Parathyroid adenoma (tissue), 2 donors: ENCODE results near the gene QRFP.

Experiments
- H2AFZ ChIP-seq: fragments of 300-600 bp; sonication (generic); one replicate; pipeline ENCODE4 v1.7.0; 2017; ENCODE audit warnings: antibody characterized with exemption, mild to moderate bottlenecking
- H3K27ac ChIP-seq: fragments of 300-600 bp; sonication (generic); one replicate; pipeline ENCODE4 v1.7.0; 2017
- H3K27me3 ChIP-seq: fragments of 300-600 bp; sonication (generic); one replicate; pipeline ENCODE4 v1.7.0; 2017; ENCODE audit warnings: low read length; ENCODE audit not compliant: control insufficient read depth, insufficient read depth
- H3K36me3 ChIP-seq: fragments of 300-600 bp; sonication (generic); one replicate; pipeline ENCODE4 v1.7.0; 2017; ENCODE audit warnings: low read length; ENCODE audit not compliant: control insufficient read depth, insufficient read depth
- H3K4me1 ChIP-seq: fragments of 300-600 bp; sonication (generic); one replicate; pipeline ENCODE4 v1.7.0; 2017; ENCODE audit warnings: control low read depth
- H3K4me2 ChIP-seq: fragments of 300-600 bp; sonication (generic); one replicate; pipeline ENCODE4 v1.7.0; 2017; ENCODE audit warnings: low read length
- H3K4me3 ChIP-seq: fragments of 300-600 bp; sonication (generic); one replicate; pipeline ENCODE4 v1.7.0; 2017; ENCODE audit warnings: low read depth, low read length
- H3K79me2 ChIP-seq: fragments of 300-600 bp; sonication (generic); one replicate; pipeline ENCODE4 v1.7.0; 2017; ENCODE audit warnings: control low read depth
- H3K9ac ChIP-seq: fragments of 300-600 bp; sonication (generic); one replicate; pipeline ENCODE4 v1.7.0; 2017; ENCODE audit warnings: mild to moderate bottlenecking
- H3K9me3 ChIP-seq: fragments of 300-600 bp; sonication (generic); one replicate; pipeline ENCODE4 v1.7.0; 2017; ENCODE audit warnings: low read length; ENCODE audit not compliant: control insufficient read depth
- TF ChIP-seq, protein P1 (sequence below): fragments of 300-600 bp; sonication (generic); IDR thresholded peaks from one replicate; pipeline ENCODE4 v1.7.0; 2017; ENCODE audit warnings: antibody characterized with exemption, mild to moderate bottlenecking
- donor health status: primary hyperparathyroidism.

Gene QRFP

DNA sequence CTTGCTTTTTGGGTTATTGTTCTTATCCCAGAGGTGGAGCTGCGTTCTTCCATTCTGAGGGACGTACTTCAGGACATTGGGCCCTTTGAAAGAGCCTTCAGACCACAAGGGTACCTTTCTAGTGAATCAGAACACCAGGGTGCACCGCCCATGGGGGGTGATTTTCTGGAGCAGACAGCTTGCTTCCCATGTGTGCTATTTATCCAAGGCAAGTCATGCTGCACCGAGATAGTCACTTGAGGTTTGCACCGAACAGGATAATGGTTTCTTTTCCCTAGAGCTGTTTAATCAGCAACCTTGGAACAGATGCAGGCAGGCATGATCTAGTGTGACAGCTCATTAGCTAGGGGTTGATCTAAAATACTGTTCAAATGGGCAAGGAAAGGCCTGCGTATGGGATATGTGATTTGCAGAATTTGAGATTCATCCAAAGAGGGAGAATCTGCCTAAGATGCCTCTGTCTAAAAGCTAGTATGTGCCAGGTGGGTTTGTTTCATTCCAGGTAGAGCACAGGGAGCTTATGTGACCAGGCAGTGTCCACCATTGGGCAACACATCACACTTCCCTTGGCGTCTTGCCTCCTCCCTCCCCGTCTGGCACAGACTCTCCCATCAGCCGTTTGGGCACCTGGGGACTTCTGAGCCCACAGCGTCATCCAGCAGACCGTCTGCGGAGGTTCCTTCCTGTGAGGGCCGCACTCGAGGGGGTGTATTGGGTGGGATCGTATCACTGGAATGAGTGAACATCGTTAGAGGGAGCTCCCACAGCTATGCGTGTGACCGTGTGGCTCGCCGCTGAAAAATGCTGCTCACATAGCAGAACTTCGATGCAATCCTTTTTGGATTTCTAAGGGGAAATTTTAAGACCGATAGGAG, 38.5 kb downstream of the QRFP start:
- no peak overlapping the region for H2AFZ ChIP-seq
- H3K79me2 ChIP-seq = peaks cover 27% of the 10 kb centered on the region
- H3K4me3 ChIP-seq = no peak overlapping the region
- H3K27me3 ChIP-seq = no peaks in the 10 kb centered on the region
- H3K4me1 ChIP-seq = no peaks in the 10 kb centered on the region
- TF ChIP-seq, protein P1, sequence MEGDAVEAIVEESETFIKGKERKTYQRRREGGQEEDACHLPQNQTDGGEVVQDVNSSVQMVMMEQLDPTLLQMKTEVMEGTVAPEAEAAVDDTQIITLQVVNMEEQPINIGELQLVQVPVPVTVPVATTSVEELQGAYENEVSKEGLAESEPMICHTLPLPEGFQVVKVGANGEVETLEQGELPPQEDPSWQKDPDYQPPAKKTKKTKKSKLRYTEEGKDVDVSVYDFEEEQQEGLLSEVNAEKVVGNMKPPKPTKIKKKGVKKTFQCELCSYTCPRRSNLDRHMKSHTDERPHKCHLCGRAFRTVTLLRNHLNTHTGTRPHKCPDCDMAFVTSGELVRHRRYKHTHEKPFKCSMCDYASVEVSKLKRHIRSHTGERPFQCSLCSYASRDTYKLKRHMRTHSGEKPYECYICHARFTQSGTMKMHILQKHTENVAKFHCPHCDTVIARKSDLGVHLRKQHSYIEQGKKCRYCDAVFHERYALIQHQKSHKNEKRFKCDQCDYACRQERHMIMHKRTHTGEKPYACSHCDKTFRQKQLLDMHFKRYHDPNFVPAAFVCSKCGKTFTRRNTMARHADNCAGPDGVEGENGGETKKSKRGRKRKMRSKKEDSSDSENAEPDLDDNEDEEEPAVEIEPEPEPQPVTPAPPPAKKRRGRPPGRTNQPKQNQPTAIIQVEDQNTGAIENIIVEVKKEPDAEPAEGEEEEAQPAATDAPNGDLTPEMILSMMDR = no peak
- H3K36me3 ChIP-seq = no peaks in the 10 kb centered on the region
- no peak overlapping the region for H3K4me2 ChIP-seq
- no peak overlapping the region for H3K9ac ChIP-seq
- no peaks in the 10 kb centered on the region for H3K9me3 ChIP-seq
- no peak overlapping the region for H3K27ac ChIP-seq

DNA sequence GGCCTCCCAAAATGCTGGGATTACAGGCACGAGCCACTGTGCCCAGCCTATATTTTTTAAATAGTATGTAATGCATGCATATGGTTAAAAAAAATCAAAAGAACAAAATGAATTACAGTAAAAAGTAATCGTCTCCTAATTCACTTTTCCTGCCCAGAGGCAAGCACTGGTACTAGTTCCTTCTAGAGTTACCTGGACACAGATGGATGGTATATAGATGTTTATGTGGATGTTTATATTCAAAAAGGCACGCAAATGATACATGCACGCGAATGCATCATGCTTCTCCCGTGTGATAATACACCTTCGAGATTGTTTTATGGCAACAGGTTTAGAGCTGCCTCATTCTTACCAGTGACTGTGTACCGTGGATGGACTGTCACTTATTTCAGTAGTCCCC, 40.1 kb downstream of the QRFP start:
- Histone ChIP-seq H3K4me2 (no peak overlapping the region), H3K27me3 (no peaks in the 10 kb centered on the region), H3K4me1 (no peaks in the 10 kb centered on the region), H3K9ac (no peak overlapping the region), H3K4me3 (no peak overlapping the region), H3K79me2 (peaks cover 33% of the 10 kb centered on the region), H3K36me3 (no peaks in the 10 kb centered on the region), H3K9me3 (no peaks in the 10 kb centered on the region), H2AFZ (no peak overlapping the region), H3K27ac (no peak overlapping the region)
- TF ChIP-seq, protein P1 = no peak

DNA sequence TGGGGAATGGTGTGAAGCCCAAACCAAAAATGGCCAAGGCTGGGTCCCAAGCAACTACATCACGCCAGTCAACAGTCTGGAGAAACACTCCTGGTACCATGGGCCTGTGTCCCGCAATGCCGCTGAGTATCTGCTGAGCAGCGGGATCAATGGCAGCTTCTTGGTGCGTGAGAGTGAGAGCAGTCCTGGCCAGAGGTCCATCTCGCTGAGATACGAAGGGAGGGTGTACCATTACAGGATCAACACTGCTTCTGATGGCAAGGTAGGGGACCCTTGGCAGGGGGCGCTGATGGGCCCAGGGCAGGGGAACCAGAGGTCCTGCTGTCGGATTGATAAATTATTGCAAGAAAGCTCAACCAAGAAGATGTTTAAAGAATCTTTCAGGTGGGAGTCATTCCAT, 41.8 kb downstream of the QRFP start:
- no peaks in the 10 kb centered on the region for H3K4me1 ChIP-seq
- no peak overlapping the region for H3K9ac ChIP-seq
- peaks cover 30% of the 10 kb centered on the region for H3K79me2 ChIP-seq
- H3K4me3 ChIP-seq = no peak overlapping the region
- TF ChIP-seq, protein P1 = no peak
- no peak overlapping the region for H3K27ac ChIP-seq
- H3K27me3 ChIP-seq = no peaks in the 10 kb centered on the region
- H3K4me2 ChIP-seq = no peak overlapping the region
- H3K9me3 ChIP-seq = no peaks in the 10 kb centered on the region
- H2AFZ ChIP-seq = no peak overlapping the region
- no peaks in the 10 kb centered on the region for H3K36me3 ChIP-seq

DNA sequence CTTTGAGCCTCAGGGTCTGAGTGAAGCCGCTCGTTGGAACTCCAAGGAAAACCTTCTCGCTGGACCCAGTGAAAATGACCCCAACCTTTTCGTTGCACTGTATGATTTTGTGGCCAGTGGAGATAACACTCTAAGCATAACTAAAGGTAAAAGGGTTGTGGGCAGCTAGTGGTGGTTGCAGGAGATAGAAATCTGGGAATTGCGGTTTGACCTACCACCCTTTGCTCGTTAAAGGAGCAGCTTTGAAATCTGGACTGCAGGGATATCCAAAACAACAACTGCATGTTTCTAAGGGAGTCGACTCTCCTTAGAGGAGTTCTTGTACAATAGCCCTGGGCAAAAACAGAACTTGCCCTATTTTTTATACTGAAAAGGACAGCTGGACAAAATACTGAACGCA, 42.5 kb downstream of the QRFP start:
- Histone ChIP-seq H3K9me3 (no peaks in the 10 kb centered on the region), H3K4me1 (peaks cover 4% of the 10 kb centered on the region), H3K27ac (no peak overlapping the region), H3K79me2 (peaks cover 30% of the 10 kb centered on the region), H3K36me3 (no peaks in the 10 kb centered on the region), H2AFZ (no peak overlapping the region), H3K4me3 (no peak overlapping the region), H3K9ac (no peak overlapping the region), H3K27me3 (no peaks in the 10 kb centered on the region), H3K4me2 (no peak overlapping the region)
- TF ChIP-seq, protein P1 = no peak

DNA sequence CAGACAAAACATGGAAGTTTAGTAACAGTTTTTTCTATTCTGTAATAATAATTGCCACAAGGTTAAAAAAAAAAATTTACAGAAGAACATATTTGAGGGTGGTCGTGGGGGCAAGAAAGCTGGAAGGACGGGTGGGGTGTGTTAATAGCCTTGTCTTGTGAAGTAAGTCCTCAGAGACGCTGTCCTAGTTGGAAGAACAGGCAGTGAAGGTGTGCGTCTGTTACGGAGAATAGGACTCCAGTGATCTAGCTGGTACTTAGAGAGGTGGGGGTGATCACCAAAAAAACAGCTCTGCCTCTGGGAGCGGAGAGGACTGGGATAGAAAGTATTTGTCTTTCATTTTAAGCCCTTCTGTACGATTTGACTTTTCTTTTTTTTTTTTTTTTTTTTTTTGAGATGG, 43.8 kb downstream of the QRFP start:
- Histone ChIP-seq H3K4me1 (peaks cover 7% of the 10 kb centered on the region), H3K9ac (no peak overlapping the region), H3K79me2 (peaks cover 28% of the 10 kb centered on the region), H3K27me3 (no peaks in the 10 kb centered on the region), H3K4me2 (no peak overlapping the region), H3K4me3 (no peak overlapping the region), H3K27ac (no peak overlapping the region), H3K9me3 (no peaks in the 10 kb centered on the region), H2AFZ (no peak overlapping the region), H3K36me3 (no peaks in the 10 kb centered on the region)
- TF ChIP-seq, protein P1 = no peak
